SU-DHL-6 (cell line): ENCODE results near the gene RNF214.

Experiments used
- H2AFZ ChIP-seq: fragments of 200-600 bp; sonication (generic); 2 replicates; pipeline ENCODE4 v1.6.1; 2014; ENCODE audit warnings: low read depth, mild to moderate bottlenecking, moderate library complexity, mixed read lengths, antibody characterized with exemption, low read length; ENCODE audit not compliant: severe bottlenecking
- H3F3A ChIP-seq: fragments of 200-600 bp; shearing (Covaris generic); 2 replicates; pipeline ENCODE4 v1.6.0; 2016; ENCODE audit warnings: antibody characterized with exemption, mild to moderate bottlenecking; ENCODE audit not compliant: insufficient read depth
- H3K27ac ChIP-seq: fragments of 200-600 bp; sonication (generic); 2 replicates; pipeline ENCODE4 v1.5.1; 2016; ENCODE audit warnings: low read depth, mild to moderate bottlenecking, low read length, moderate library complexity, mixed read lengths
- H3K27me3 ChIP-seq: fragments of 200-600 bp; sonication (generic), shearing (Covaris generic); 2 replicates; pipeline ENCODE4 v1.6.0; 2014; ENCODE audit warnings: mild to moderate bottlenecking, low read length
- H3K36me3 ChIP-seq: fragments of 200-600 bp; sonication (generic); 2 replicates; pipeline ENCODE4 v1.6.1; 2014; ENCODE audit warnings: mild to moderate bottlenecking, low read length, mixed read lengths
- H3K4me2 ChIP-seq: fragments of 300-600, 200-600 bp; shearing (Covaris generic), sonication (generic); 2 replicates; pipeline ENCODE4 v1.6.0; 2014; ENCODE audit warnings: low read length, low read depth, mild to moderate bottlenecking; ENCODE audit not compliant: poor library complexity, severe bottlenecking
- H3K4me3 ChIP-seq: fragments of 200-600 bp; sonication (generic); 2 replicates; pipeline ENCODE4 v1.5.1; 2014; ENCODE audit warnings: antibody characterized with exemption, low read length, mild to moderate bottlenecking, mixed read lengths; ENCODE audit not compliant: insufficient read depth, poor library complexity, severe bottlenecking
- H3K79me2 ChIP-seq: fragments of 200-600 bp; sonication (generic); 2 replicates; pipeline ENCODE4 v1.6.1; 2014; ENCODE audit warnings: mild to moderate bottlenecking, low read length, moderate library complexity; ENCODE audit not compliant: insufficient read depth
- H3K9ac ChIP-seq: fragments of 200-600 bp; sonication (generic); 2 replicates; pipeline ENCODE4 v1.7.0; 2014; ENCODE audit warnings: mild to moderate bottlenecking, low read length
- H3K9me2 ChIP-seq: fragments of 200-600 bp; sonication (generic); replicated peaks from 2 replicates; pipeline ENCODE4 v1.6.1; 2014; ENCODE audit warnings: low read length; ENCODE audit not compliant: insufficient read depth
- H3K9me3 ChIP-seq: fragments of 200-600 bp; sonication (generic); 2 replicates; pipeline ENCODE4 v1.6.1; 2014; ENCODE audit warnings: low read length, mixed read lengths; ENCODE audit not compliant: insufficient read depth
- H4K20me1 ChIP-seq: fragments of 200-600 bp; sonication (generic); 2 replicates; pipeline ENCODE4 v1.6.1; 2014; ENCODE audit warnings: low read depth, mild to moderate bottlenecking, antibody characterized with exemption, low read length, moderate library complexity, mixed read lengths
- EZH2phosphoT487 ChIP-seq: fragments of 200-600 bp; sonication (generic), shearing (Covaris generic); conservative IDR thresholded peaks from 2 replicates; pipeline ENCODE4 v1.6.1; 2018; ENCODE audit warnings: mild to moderate bottlenecking, antibody characterized with exemption, low read length, moderate library complexity, mixed read lengths
- TF ChIP-seq, protein P1 (sequence below): fragments of 200-600 bp; sonication (generic); IDR thresholded peaks from one replicate; pipeline ENCODE4 v1.5.1; 2017; ENCODE audit warnings: antibody characterized with exemption, mild to moderate bottlenecking, low read length, moderate library complexity; ENCODE audit not compliant: insufficient read depth, poor library complexity, severe bottlenecking

Gene RNF214

DNA sequence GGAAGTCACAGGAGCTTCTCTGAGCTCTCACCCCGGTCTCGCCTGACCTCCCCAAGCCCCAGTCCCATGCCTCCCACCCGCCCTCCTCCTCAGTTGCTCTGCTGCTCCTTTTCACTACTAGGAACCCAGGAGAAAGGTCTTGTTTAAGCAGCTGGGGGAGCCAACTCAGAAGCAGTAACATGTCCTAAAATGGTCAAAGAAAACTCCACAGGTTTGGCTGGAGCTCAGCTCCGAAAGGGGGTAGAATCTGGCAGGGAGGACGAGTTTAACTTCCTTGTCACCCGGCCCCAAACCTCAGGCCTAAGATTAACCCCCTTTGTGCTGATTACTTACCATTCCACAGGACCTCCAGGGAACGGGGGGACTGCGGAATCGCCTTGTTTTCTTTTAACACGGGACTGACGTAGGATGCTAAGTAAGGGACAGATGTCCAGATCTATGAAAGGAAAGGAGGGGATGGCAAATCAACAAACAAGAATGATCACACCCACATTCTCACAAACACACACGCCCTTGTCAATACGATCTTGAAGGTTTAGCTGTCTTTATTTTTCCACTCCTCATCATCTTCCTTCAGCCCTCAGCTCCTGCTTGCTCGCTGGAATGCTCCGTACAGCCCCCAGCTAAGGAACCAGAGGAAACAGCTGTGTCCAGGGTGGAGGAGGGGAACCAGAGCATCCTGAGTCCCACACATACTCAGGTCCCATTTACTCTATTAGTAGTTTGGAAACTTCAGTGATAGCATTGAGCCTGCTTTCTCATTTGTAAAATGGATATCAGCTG is 14.1 kb upstream of the RNF214 start:
- Histone ChIP-seq H2AFZ (no peak overlapping the region), H3K27ac (no peak overlapping the region), H3K4me2 (no peak overlapping the region), H3K9me3 (no peaks in the 10 kb centered on the region), H3K36me3 (no peaks in the 10 kb centered on the region), H3K9ac (no peak overlapping the region), H3K9me2 (no peaks in the 10 kb centered on the region), H3F3A (no peaks in the 10 kb centered on the region), H3K4me3 (no peak overlapping the region), H3K79me2 (no peaks in the 10 kb centered on the region), H4K20me1 (no peaks in the 10 kb centered on the region), H3K27me3 (no peaks in the 10 kb centered on the region)
- no peak for TF ChIP-seq EZH2phosphoT487
- TF ChIP-seq, protein P1, sequence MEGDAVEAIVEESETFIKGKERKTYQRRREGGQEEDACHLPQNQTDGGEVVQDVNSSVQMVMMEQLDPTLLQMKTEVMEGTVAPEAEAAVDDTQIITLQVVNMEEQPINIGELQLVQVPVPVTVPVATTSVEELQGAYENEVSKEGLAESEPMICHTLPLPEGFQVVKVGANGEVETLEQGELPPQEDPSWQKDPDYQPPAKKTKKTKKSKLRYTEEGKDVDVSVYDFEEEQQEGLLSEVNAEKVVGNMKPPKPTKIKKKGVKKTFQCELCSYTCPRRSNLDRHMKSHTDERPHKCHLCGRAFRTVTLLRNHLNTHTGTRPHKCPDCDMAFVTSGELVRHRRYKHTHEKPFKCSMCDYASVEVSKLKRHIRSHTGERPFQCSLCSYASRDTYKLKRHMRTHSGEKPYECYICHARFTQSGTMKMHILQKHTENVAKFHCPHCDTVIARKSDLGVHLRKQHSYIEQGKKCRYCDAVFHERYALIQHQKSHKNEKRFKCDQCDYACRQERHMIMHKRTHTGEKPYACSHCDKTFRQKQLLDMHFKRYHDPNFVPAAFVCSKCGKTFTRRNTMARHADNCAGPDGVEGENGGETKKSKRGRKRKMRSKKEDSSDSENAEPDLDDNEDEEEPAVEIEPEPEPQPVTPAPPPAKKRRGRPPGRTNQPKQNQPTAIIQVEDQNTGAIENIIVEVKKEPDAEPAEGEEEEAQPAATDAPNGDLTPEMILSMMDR = no peak

DNA sequence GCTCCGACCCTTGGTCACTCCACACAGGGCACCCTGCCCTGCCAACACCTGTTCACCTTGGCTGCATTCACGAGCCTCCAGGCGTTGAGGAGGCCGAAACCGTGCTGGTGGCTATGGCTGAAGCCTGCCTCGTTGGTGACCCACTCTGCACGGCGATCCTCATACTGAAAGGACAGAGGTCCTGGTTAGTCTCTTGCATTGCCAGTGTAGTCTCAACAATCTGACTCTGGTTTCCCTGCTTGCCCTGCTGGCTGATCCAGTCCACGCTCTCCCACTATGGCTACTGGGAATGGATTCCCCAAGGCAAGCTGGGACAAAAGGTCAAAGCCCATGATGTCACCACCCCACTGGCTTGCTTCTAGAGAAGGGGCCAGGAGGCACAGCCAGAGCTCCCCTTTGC is 13.5 kb upstream of the RNF214 start:
- no peaks in the 10 kb centered on the region for H4K20me1 ChIP-seq
- H3K36me3 ChIP-seq = no peaks in the 10 kb centered on the region
- no peak overlapping the region for H2AFZ ChIP-seq
- no peaks in the 10 kb centered on the region for H3K9me3 ChIP-seq
- no peak overlapping the region for H3K4me2 ChIP-seq
- no peak overlapping the region for H3K27ac ChIP-seq
- no peaks in the 10 kb centered on the region for H3F3A ChIP-seq
- no peaks in the 10 kb centered on the region for H3K79me2 ChIP-seq
- H3K27me3 ChIP-seq = no peaks in the 10 kb centered on the region
- H3K9me2 ChIP-seq = no peaks in the 10 kb centered on the region
- H3K9ac ChIP-seq = no peak overlapping the region
- TF ChIP-seq EZH2phosphoT487 = no peak
- TF ChIP-seq, protein P1 = no peak
- no peak overlapping the region for H3K4me3 ChIP-seq

DNA sequence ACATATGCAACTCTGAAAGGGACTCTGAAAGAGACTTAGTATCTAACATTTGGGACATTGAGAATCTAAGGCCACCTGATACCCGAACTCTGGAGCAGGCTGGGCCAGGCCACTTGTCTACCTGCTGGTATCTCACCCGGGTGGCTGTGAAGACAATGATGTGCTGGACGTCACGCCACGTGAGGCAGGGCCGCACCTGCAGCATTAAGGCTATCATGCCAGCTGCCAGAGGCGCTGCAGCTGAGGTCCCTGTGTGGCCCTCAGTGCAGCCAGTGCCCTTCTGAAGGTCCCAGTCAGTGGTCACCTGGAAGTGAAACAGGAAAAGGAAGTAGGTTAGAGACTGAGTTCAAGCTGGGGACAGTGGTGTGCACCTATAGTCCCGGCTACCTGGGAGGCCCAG is 13.0 kb upstream of the RNF214 start:
- TF ChIP-seq EZH2phosphoT487 = no peak
- TF ChIP-seq, protein P1 = no peak
- H3K79me2 ChIP-seq = no peaks in the 10 kb centered on the region
- no peak overlapping the region for H2AFZ ChIP-seq
- no peaks in the 10 kb centered on the region for H3K27me3 ChIP-seq
- no peak overlapping the region for H3K4me3 ChIP-seq
- H3K9ac ChIP-seq = no peak overlapping the region
- H3K27ac ChIP-seq = no peak overlapping the region
- no peaks in the 10 kb centered on the region for H3F3A ChIP-seq
- H3K36me3 ChIP-seq = no peaks in the 10 kb centered on the region
- H4K20me1 ChIP-seq = no peaks in the 10 kb centered on the region
- no peaks in the 10 kb centered on the region for H3K9me3 ChIP-seq
- no peaks in the 10 kb centered on the region for H3K9me2 ChIP-seq
- H3K4me2 ChIP-seq = no peak overlapping the region
